DMS153 treated with DMSO at 0.1 percent for 48 hours (cell line): ENCODE results near the gene GPSM1.

ENCODE experiments used
- DNase-seq: peaks from one replicate; lab custom pipeline; 2025; ENCODE audit not compliant: unreplicated experiment; lab: John Stamatoyannopoulos, UW

The GPSM1 gene

GRCh38 chr9:136358888-136359287 is 31.5 kb downstream of the GPSM1 start:
- no peak for DNase-seq

GRCh38 chr9:136359774-136360718 is 32.7 kb downstream of the GPSM1 start:
- DNase-seq: no peak

GRCh38 chr9:136361047-136361753 is 33.9 kb downstream of the GPSM1 start:
- DNase-seq: no peak

DNA sequence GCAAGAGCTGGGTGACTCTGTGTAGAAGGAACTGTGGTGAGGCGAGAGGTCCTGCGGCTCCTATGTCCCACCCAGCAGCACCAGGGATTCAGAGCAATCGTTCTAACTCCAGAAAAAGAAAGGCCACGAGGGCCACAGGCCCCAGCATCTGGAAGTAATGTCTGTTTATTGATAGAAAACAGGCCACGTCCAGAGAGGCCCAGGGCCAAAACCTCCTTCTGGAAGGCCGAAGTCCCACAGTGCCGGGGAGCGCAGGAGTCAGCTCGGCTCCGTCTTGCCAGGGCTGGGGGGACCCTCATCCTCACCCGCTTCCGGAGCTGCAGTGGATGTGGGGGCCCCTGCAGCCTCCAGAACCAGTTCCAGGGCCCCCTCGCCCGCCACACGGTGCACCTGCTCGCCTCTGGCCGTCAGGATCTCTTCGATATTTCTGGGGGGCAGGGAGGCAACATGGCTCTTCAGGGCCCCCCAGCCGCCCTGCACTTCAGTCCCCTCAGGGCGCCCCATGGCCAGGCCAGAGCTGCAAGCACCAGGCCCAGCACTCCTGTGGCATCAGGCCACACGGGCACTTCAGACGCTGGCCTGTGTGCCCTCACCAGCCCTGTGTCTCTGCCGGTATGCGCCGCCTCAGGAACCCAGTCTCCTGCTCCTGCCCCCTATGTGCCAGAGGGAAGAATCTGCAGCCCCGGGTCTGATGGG is 34.6 kb downstream of the GPSM1 start:
- no peak for DNase-seq

DNA sequence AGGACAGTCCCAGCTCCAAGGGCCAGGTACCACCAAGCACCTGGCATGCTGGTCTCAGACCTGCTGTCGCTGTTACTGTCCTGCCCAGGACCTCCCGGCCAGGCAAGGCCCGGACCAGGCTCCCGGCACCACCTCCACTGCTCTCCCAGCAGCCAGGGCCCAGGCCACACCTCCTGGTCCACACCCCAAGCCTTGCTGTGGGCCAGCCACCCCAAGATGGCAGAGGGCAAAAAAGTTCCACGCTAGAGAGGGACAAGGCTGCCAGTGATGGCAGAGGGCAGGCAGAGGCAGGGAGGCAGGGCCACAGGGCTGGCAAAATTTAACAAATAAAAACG is 35.1 kb downstream of the GPSM1 start:
- DNase-seq: no peak

DNA sequence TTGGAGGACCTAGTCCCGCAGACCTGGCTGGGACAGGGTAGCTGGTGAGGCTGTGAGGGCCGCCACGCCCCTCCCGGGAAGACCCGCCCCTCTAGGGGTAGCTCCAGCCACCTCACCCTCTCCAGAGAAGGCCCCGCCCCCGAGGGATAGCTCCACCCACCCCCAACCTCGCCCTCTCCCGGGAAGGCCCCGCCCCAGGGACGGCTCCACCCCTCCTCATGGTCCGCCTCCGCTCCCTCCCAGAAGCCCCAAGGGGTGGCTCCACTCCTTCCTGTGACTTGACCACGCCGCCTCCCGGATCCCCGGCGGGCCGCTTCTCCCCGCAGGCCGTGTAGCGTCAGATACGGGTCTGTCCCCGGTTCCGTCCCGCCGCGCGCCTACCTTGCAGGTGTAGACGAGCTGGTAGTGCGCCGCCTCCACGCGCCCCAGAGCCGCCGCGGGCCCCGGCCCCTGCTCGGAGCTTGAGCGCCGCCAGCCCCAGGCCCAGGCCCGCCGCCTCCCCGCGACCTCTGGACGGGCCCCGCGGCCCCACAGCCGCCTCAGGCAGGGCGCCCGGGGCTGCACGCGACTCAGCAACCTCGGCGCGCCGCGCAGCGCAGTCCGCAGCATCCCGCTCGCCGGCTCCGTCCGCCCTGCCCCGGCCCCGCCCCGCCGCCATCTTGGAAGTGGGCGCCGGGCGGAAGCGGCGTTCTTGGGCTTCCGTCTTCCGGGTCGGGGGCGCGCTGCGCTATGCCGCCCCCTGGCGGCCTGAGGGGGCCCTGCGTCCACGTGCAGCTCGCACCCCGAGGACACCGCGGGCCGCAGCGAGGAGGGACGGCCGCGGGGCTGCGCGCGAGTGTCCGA is 36.0 kb downstream of the GPSM1 start, which contains the start of gene DNLZ:
Gene DNLZ, minus strand, starts transcription at position 639 of the 843 bp plus-strand sequence. Its CDS starts 30 bp downstream, at position 609.
- DNase-seq: peak; percentile 60

DNA sequence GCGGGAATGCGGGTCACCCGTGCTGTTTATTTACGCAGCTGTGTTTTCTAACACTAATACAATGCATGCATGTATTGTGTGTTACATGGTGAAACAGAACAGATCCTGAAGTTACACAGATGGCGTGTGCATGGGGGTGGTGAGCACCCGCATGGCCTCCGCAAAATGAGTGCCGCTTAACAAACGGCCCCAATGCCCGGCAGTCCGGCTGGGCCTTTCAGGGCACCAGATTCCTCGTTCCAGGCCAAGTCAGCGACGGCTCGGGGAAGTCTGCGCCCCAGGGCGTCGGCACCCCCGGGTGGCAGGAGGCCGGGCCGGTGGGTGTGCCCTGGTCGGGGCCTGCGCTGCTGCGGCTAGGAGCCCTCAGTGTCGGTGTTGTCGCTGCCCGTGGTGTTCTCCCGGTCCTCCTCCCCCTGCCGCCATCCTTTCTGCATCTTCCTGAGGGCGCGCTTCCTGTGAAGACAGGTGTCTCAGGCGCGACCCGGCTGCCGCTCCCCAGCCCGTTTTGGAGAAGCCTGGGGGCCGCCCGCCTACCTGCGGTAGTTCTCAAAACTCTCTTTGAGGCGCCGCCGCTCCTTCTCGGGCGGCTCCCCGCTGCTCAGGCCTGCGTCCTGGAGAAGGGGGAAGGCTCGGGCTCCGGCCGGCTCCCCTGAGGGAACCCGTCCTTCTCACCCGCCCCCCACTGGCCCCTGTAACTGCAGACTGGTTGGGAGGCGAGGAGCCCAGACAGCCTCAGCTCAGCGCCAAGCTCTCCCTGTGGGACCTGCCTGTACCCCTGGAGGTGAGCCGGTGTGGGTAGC is 36.8 kb downstream of the GPSM1 start:
- DNase-seq: no peak

- no peak for DNase-seq
Measured at GRCh38 chr9:136364942-136365774, 37.8 kb downstream of the GPSM1 start.

GRCh38 chr9:136365775-136366222 is 38.5 kb downstream of the GPSM1 start:
- no peak for DNase-seq

GRCh38 chr9:136366826-136367225 is 39.5 kb downstream of the GPSM1 start:
- no peak for DNase-seq

GRCh38 chr9:136367296-136368145 is 40.2 kb downstream of the GPSM1 start:
- DNase-seq: no peak

- DNase-seq: no peak
Measured at GRCh38 chr9:136368190-136368589, 40.9 kb downstream of the GPSM1 start.

GRCh38 chr9:136370037-136370436 is 42.7 kb downstream of the GPSM1 start:
- DNase-seq: no peak

GRCh38 chr9:136370687-136371532 is 43.6 kb downstream of the GPSM1 start:
- DNase-seq: no peak

DNA sequence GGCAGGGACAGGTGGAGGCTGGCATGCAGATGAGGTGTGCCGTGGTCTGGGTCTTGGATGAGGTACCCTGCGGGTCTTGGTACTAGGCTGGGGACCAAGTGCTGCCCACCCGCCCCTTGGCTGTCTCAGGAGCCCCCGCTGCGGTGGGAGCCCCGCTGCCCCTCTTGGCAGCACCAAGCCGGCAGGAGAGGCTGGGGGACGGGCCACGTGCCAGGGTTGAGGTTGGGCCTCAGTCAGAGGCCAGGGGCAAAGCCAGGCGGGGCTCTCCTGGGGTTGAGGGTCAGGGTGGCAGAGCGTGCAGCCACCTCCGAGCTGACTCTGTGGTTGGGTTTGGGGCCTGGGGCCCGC is 44.2 kb downstream of the GPSM1 start:
- no peak for DNase-seq

DNA sequence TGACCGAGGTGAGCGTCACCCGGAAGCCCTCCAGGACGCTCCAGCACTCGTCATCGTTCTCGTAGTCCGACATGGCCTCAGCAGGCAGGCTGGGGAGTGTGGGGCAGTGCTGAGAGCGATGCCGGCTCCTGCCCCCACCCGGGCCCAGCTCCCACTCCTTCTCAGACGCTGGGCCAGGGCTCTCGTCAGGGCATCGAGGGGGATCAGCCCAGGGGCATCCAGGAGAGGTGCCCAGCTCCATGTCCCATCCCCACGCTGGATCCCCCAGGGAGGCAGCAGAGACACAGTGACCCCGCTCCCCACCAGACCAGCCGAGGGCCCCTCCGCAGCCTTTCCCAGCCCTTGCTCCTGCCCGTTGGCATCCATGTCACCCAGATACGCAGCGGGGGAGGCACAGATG is 44.7 kb downstream of the GPSM1 start:
- DNase-seq: no peak
